ENCODE measurements around the gene IST1. TPM values are rescaled to one million over a fixed set of nuclear protein-coding genes. Genes with fewer than 3 reads are reported as not detected.

The IST1 gene
- total RNA-seq, 4 donors from 2014 or later, result 215 to 253 (median 223) TPM

GRCh38 chr16:71917900-71918299, 22.6 kb downstream of the IST1 start:
- Histone ChIP-seq H3K4me3 (replicated peaks in 1 of 3) (no peak overlapping the region), H3K27me3 (no peaks in the 10 kb centered on the region), H3K36me3 (peaks cover 28 to 43% of the 10 kb centered on the region in 2 donors), H3K9me3 (no peaks in the 10 kb centered on the region), H3K27ac (no peak overlapping the region), H3K4me1 (peaks cover 15 to 22% of the 10 kb centered on the region in 2 donors)
- intact Hi-C loops (cut with DNase I), result no loop called here
- TF ChIP-seq POLR2A (IDR thresholded peaks at IDR 0.05), result no peak
- TF ChIP-seq CTCF (IDR thresholded peaks at IDR 0.05), result no peak
- no peak for DNase-seq
- 57 to 79% methylated on average over 6 of the region's 6 CpGs for WGBS, 2 donors

DNA sequence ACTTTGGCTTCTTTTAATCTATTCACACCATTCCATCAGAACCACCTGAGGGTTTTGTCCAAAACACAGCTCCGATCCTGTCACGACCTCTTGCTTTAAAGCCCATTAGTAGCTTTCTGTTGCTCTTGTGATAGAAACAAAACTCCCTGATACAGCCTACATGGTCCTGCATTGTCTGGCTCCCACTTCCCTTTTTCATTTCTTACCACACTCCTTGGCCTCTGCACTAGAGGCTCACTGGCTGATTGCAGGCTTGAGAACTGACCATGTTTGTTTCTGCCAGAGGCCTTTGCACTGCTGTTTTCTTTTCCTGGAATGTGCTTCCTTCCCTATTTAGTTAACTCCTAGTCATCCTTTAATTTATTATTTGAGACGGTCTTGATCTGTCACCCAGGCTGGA, 23.7 kb downstream of the IST1 start:
- Histone ChIP-seq H3K27ac (no peak overlapping the region), H3K4me3 (replicated peaks in 1 of 3) (no peak overlapping the region), H3K4me1 (peaks cover 15 to 22% of the 10 kb centered on the region in 2 donors), H3K9me3 (no peaks in the 10 kb centered on the region), H3K27me3 (no peaks in the 10 kb centered on the region), H3K36me3 (peaks cover 40 to 55% of the 10 kb centered on the region in 2 donors)
- no peak for DNase-seq
- 77 to 87% methylated on average over 3 of the region's 3 CpGs for WGBS, 2 donors
- intact Hi-C loops (cut with DNase I), result no loop called here
- no peak for TF ChIP-seq POLR2A (IDR thresholded peaks at IDR 0.05)
- no peak for TF ChIP-seq CTCF (IDR thresholded peaks at IDR 0.05)

- Histone ChIP-seq H3K4me1 (peaks cover 3 to 6% of the 10 kb centered on the region in 2 donors), H3K4me3 (replicated peaks in 1 of 3) (no peak overlapping the region), H3K27me3 (no peaks in the 10 kb centered on the region), H3K9me3 (no peaks in the 10 kb centered on the region), H3K27ac (no peak overlapping the region), H3K36me3 (peaks cover 52 to 68% of the 10 kb centered on the region in 2 donors)
- intact Hi-C loops (cut with DNase I), result no loop called here
- no peak for TF ChIP-seq POLR2A (IDR thresholded peaks at IDR 0.05)
- no peak for TF ChIP-seq CTCF (IDR thresholded peaks at IDR 0.05)
- no peak for DNase-seq
- 87 to 89% methylated on average over 2 of the region's 2 CpGs for WGBS, 2 donors
Observed at GRCh38 chr16:71920658-71921057, 25.3 kb downstream of the IST1 start.

DNA sequence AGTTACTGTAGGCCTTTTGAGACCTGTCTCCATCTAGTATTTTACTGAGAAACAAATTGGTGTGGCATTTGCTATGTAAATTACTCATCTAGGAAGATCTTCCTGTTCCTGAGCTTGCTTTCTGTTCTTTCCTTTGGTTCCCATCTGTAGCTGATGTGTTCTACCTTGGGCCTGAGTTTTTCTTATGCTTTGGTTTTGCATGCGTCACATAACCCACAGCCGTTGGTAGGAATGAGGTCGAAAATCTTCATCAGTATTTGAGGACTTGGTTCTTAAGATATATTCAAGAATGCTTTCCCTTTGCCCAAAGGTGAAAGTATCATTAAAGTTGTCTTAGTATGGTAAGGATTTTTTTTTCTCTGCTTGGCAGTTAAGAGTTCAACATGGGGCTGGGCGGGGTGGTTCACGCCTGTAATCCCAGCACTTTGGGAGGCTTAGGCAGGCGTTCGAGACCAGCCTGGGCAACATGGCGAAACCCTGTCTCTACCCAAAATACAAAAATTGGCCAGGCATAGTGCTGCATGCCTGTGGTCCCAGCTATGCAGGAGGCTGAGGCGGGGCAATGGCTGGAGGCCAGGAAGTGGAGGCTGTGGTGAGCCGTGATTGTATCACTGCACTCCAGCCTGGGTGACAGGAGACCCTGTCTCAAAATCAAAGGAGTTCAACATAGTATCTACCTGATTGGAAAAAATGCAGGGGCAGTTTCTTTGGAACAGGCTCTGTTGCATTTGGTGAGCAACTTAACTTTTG, 28.8 kb downstream of the IST1 start:
- TF ChIP-seq POLR2A (IDR thresholded peaks at IDR 0.05) (no peak), CTCF (IDR thresholded peaks at IDR 0.05) (no peak)
- 92 to 96% methylated on average over 10 of the region's 10 CpGs for WGBS, 2 donors
- no peak overlapping the region for H3K4me3 ChIP-seq (replicated peaks in 1 of 3)
- H3K36me3 ChIP-seq, result peaks cover 67 to 83% of the 10 kb centered on the region in 2 donors
- H3K27ac ChIP-seq, result no peak overlapping the region
- no peak for DNase-seq
- intact Hi-C loops (cut with DNase I), result no loop called here
- peaks cover 3 to 19% of the 10 kb centered on the region in 2 donors for H3K4me1 ChIP-seq
- no peaks in the 10 kb centered on the region for H3K27me3 ChIP-seq
- no peaks in the 10 kb centered on the region for H3K9me3 ChIP-seq

DNA sequence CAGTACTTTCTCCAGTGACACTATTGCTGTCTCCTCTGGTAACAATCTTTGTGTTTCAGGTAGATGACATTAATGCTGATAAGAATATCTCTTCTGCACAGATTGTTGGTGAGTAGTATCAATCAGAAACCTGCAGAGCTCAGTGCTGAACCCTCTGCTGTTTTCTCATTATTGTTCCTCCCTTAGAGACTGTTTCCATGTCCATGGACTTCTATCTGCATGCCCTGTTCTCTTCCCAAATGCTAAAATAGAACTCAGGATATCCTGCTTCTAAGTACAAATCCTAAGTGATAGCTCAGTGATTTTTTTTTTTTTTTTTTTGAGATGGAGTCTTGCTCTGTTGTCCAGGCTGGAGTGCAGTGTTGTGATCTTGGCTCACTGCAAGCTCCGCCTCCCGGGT, 29.4 kb downstream of the IST1 start:
- no peak for DNase-seq

More for the DNA sequence above, 29.4 kb downstream of the IST1 start:
- WGBS, 2 donors, result 88 to 97% methylated on average over 2 of the region's 2 CpGs
- Histone ChIP-seq H3K27me3 (no peaks in the 10 kb centered on the region), H3K9me3 (no peaks in the 10 kb centered on the region), H3K4me3 (replicated peaks in 1 of 3) (no peak overlapping the region), H3K36me3 (peaks cover 67 to 77% of the 10 kb centered on the region in 2 donors), H3K27ac (no peak overlapping the region), H3K4me1 (peaks cover 3 to 19% of the 10 kb centered on the region in 2 donors)
- no peak for TF ChIP-seq POLR2A (IDR thresholded peaks at IDR 0.05)
- TF ChIP-seq CTCF (IDR thresholded peaks at IDR 0.05), result no peak
- intact Hi-C loops (cut with DNase I), result no loop called here

Data from thyroid gland (tissue), 4 donors.